HL-60/S4 treated with retinoic acid at 250 ng/mL for 4 days and 3 days (cell line): ENCODE results near the gene NEDD4.
"Not testable (repeated sequence)": the region's sequence is repeated elsewhere in the genome, so short reads cannot be mapped to it uniquely, and the experiment has no call there.

Source experiments
- in situ Hi-C: fragments of 300-500 bp; cut with MboI; formaldehyde crosslinking; loops from 2 replicates; pipeline ENCODE4 v1.7.0; 2022; ENCODE audit warnings: low sequenced_read_pairs

NEDD4 gene

GRCh38 chr15:55786341-55786740 is 207.1 kb downstream of the NEDD4 start:
- in situ Hi-C loops = no loop called here

- in situ Hi-C loops = not testable (repeated sequence)
These were observed 207.8 kb downstream of the NEDD4 start for GRCh38 chr15:55785593-55785992.

GRCh38 chr15:55784286-55784685 is 209.1 kb downstream of the NEDD4 start:
- in situ Hi-C loops = no loop called here

- in situ Hi-C loops = no loop called here
These were observed 210.5 kb downstream of the NEDD4 start for GRCh38 chr15:55782901-55783300.

- in situ Hi-C loops = no loop called here
These were observed 213.1 kb downstream of the NEDD4 start for GRCh38 chr15:55780292-55780691.

- in situ Hi-C loops = no loop called here
These were observed 214.5 kb downstream of the NEDD4 start for GRCh38 chr15:55778932-55779331.
